Measurements from ENCODE around the gene KCNIP1.

DNA sequence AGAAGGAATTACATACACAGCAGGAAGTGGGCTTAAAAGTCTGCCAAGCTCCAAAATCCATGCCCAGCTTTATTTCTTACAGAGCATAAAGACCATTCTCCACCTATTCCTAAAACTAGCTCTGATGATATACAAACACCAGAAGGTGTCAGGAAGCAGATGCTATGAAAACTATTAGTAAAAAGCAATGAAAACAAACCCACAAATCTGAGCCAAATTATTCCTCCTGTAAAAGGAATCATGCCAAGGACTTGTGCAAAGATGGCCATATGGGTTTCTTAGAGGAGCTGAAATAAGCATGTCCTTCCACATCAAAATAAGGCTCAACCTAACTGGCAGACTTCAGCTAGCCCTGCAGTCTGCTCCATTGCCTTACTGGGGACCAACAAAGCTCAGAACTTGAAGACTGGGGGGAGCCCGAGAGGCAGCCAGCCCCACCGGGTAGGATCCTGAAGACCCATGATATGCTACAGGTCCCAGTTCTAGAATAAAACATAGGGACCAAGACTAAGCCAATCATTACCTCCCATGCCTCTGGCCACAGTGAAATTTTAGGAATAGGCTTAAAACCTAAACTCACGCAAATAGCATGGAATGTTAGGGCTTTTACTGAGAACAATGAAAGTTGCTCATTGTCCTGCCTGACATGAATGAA lies 236.9 kb downstream of the KCNIP1 start:
- TF ChIP-seq MXI1 (IDR thresholded peaks at IDR 0.05; ENCODE audit: low read depth, low read length) (no peak), POLR2A (IDR thresholded peaks at IDR 0.05; ENCODE audit: low read depth, low read length) (no peak), POLR2AphosphoS5 (IDR thresholded peaks at IDR 0.05; ENCODE audit: low read length) (no peak), SMC3 (IDR thresholded peaks at IDR 0.05; ENCODE audit: borderline replicate concordance, low read length) (no peak), JUNB (IDR thresholded peaks at IDR 0.05) (no peak)
- TF ChIP-seq, protein P1, sequence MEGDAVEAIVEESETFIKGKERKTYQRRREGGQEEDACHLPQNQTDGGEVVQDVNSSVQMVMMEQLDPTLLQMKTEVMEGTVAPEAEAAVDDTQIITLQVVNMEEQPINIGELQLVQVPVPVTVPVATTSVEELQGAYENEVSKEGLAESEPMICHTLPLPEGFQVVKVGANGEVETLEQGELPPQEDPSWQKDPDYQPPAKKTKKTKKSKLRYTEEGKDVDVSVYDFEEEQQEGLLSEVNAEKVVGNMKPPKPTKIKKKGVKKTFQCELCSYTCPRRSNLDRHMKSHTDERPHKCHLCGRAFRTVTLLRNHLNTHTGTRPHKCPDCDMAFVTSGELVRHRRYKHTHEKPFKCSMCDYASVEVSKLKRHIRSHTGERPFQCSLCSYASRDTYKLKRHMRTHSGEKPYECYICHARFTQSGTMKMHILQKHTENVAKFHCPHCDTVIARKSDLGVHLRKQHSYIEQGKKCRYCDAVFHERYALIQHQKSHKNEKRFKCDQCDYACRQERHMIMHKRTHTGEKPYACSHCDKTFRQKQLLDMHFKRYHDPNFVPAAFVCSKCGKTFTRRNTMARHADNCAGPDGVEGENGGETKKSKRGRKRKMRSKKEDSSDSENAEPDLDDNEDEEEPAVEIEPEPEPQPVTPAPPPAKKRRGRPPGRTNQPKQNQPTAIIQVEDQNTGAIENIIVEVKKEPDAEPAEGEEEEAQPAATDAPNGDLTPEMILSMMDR (IDR thresholded peaks at IDR 0.05 in 2 of 3, conservative IDR thresholded peaks at IDR 0.05 in 1 of 3; ENCODE audit: control insufficient read depth in 2 of 3, extremely low read depth in 1 of 3, insufficient read depth in 1 of 3, low read depth in 3 of 3, low read length in 3 of 3), result no peak

Measured in GM12878 (cell line).